B cell (primary cell): Measurements from ENCODE around the gene LITAFD. TPM values are rescaled to one million over a fixed set of nuclear protein-coding genes. Genes with fewer than 3 reads are reported as not detected.

Experiments used
- ATAC-seq: fragments of 200-7000 bp; cut with Tn5 transposase; one replicate; pipeline ENCODE4 v1.10.0; 2021; ENCODE audit warnings: low read depth, mild to moderate bottlenecking, moderate number of reproducible peaks, moderate library complexity
- CTCF ChIA-PET: fragments of 350-600 bp; sonication (Branson Sonifier 250); formaldehyde crosslinking; loops from one replicate; lab custom pipeline; 2021; ENCODE audit warnings: antibody characterized with exemption, inconsistent platforms; lab: Charles Lee
- POLR2A ChIA-PET: fragments of 350-600 bp; sonication (Branson Sonifier 250); formaldehyde crosslinking; loops from one replicate; lab custom pipeline; 2021; ENCODE audit warnings: antibody characterized with exemption; lab: Charles Lee
- DNase-seq: peaks from one replicate; pipeline ENCODE4 v3.0.0; 2013
- H2AFZ ChIP-seq: 2 replicates; pipeline ENCODE4 v1.6.1; 2012; ENCODE audit warnings: mild to moderate bottlenecking, low read depth, low read length; ENCODE audit not compliant: insufficient read depth, poor library complexity, severe bottlenecking
- H3K27ac ChIP-seq, 2 donors: 1 replicate in 1 of 2; 2 replicates in 1 of 2; pipeline ENCODE4 v1.5.1; 2012 to 2013; ENCODE audit warnings: low read length in 2 of 2, mild to moderate bottlenecking in 2 of 2, moderate library complexity in 1 of 2
- H3K27me3 ChIP-seq, 4 experiments: fragments of 200-600 bp in 1 of 4; sonication (generic) in 1 of 4; replicated peaks in 1 of 4; 1 replicate in 2 of 4; 2 replicates in 2 of 4; pipeline versions ENCODE4 v1.6.1 to v1.7.0; 2013 to 2016; ENCODE audit warnings: low read length in 3 of 4, mild to moderate bottlenecking in 2 of 4, mixed read lengths in 1 of 4, moderate library complexity in 1 of 4; ENCODE audit not compliant: insufficient read depth in 4 of 4, control insufficient read depth in 3 of 4; ENCODE audit errors: control extremely low read depth in 1 of 4
- H3K36me3 ChIP-seq, 2 experiments: replicated peaks in 1 of 2; 1 replicate in 1 of 2; 2 replicates in 1 of 2; pipeline versions ENCODE4 v1.6.1 to v1.7.1; 2013; ENCODE audit warnings: low read length in 1 of 2; ENCODE audit not compliant: insufficient read depth in 2 of 2, control insufficient read depth in 1 of 2; ENCODE audit errors: control extremely low read depth in 1 of 2, extremely low read depth in 1 of 2
- H3K4me1 ChIP-seq, 2 donors: fragments of 200-600 bp in 1 of 2; sonication (generic) in 1 of 2; 1 replicate in 1 of 2; 2 replicates in 1 of 2; pipeline versions ENCODE4 v1.5.1 to v1.6.1; 2013 to 2017; ENCODE audit warnings: low read length in 2 of 2; ENCODE audit not compliant: control insufficient read depth in 2 of 2, insufficient read depth in 2 of 2
- H3K4me2 ChIP-seq: replicated peaks from 2 replicates; pipeline ENCODE3; 2012; ENCODE audit warnings: mild to moderate bottlenecking, low read depth, low read length; ENCODE audit not compliant: poor library complexity, severe bottlenecking
- H3K4me3 ChIP-seq, 5 experiments: fragments of 200-600 bp in 1 of 5; sonication (generic) in 1 of 5; 1 replicate in 3 of 5; 2 replicates in 2 of 5; pipeline versions ENCODE4 v1.5.1 to v1.7.0; 2011 to 2016; ENCODE audit warnings: low read length in 4 of 5, mild to moderate bottlenecking in 4 of 5, low read depth in 2 of 5, control low read depth in 1 of 5, moderate library complexity in 1 of 5; ENCODE audit not compliant: insufficient read depth in 1 of 5; ENCODE audit errors: control extremely low read depth in 1 of 5, extremely low read depth in 1 of 5
- H3K79me2 ChIP-seq: fragments of 200-600 bp; sonication (generic); one replicate; pipeline ENCODE4 v1.6.0; 2016; ENCODE audit warnings: low read length; ENCODE audit not compliant: control insufficient read depth, insufficient read depth
- H3K9ac ChIP-seq: fragments of 200-600 bp; sonication (generic); 2 replicates; pipeline ENCODE4 v1.6.1; 2017; ENCODE audit warnings: mild to moderate bottlenecking, low read length, moderate library complexity
- H3K9me3 ChIP-seq, 3 donors: one replicate each; pipeline versions ENCODE4 v1.6.1 to v1.7.1; 2013; ENCODE audit warnings: low read length in 2 of 3; ENCODE audit not compliant: control insufficient read depth in 2 of 3, insufficient read depth in 1 of 3; ENCODE audit errors: control extremely low read depth in 1 of 3
- H4K20me1 ChIP-seq: 2 replicates; pipeline ENCODE4 v1.6.0; 2012; ENCODE audit warnings: mild to moderate bottlenecking, low read length; ENCODE audit not compliant: insufficient read depth, control insufficient read depth, poor library complexity, severe bottlenecking
- H3K27ac Mint-ChIP-seq: one replicate; pipeline ENCODE4 v1.8.0; 2021; ENCODE audit warnings: mixed read lengths
- H3K27me3 Mint-ChIP-seq: one replicate; pipeline ENCODE4 v1.8.0; 2021; ENCODE audit warnings: mixed read lengths
- H3K4me1 Mint-ChIP-seq: one replicate; pipeline ENCODE4 v1.8.0; 2021; ENCODE audit warnings: mixed read lengths
- H3K4me3 Mint-ChIP-seq: one replicate; pipeline ENCODE4 v1.8.0; 2021; ENCODE audit warnings: mixed read lengths
- H3K9me3 Mint-ChIP-seq: one replicate; pipeline ENCODE4 v1.8.0; 2022; ENCODE audit warnings: mixed read lengths; ENCODE audit not compliant: insufficient read depth
- EZH2 ChIP-seq: IDR thresholded peaks from 2 replicates; pipeline ENCODE4 v1.6.1; 2012; ENCODE audit warnings: borderline replicate concordance, low read depth, mild to moderate bottlenecking, moderate library complexity, low read length; ENCODE audit not compliant: insufficient read depth, poor library complexity, severe bottlenecking
- WGBS: methylation state at CpG from one replicate; pipeline ENCODE4 v1.1.5; 2013; ENCODE audit warnings: missing lambda C conversion rate; ENCODE audit not compliant: insufficient coverage; 5-methylcytosine and 5-hydroxymethylcytosine counted together
- intact Hi-C: fragments of 100-400 bp; cut with micrococcal nuclease; formaldehyde crosslinking; loops from one replicate; pipeline ENCODE4 v1.10.0; 2022
- polyA plus RNA-seq: library from polyadenylated mRNA; depleted of rRNA; stranded (reverse); fragments of >200 nt; gene quantifications from 2 replicates; pipeline ENCODE4 v1.2.3, GENCODE V29; 2012
- total RNA-seq, 2 donors: library from RNA; stranded (reverse); fragments of 120-200 nt in 1 of 2; gene quantifications; 1 replicate in 1 of 2; 2 replicates in 1 of 2; pipeline versions ENCODE4 v1.2.3 to v1.2.4, GENCODE V29; 2013 to 2022
- TF ChIP-seq, protein P1 (sequence below): fragments of 200-600 bp; IDR thresholded peaks from one replicate; pipeline ENCODE4 v1.8.0; 2022; ENCODE audit warnings: antibody characterized with exemption, mild to moderate bottlenecking

Gene LITAFD
- total and polyA plus RNA-seq, 2 donors (not counting 1 experiment from before 2014, with no cell fraction given) = not detected

DNA sequence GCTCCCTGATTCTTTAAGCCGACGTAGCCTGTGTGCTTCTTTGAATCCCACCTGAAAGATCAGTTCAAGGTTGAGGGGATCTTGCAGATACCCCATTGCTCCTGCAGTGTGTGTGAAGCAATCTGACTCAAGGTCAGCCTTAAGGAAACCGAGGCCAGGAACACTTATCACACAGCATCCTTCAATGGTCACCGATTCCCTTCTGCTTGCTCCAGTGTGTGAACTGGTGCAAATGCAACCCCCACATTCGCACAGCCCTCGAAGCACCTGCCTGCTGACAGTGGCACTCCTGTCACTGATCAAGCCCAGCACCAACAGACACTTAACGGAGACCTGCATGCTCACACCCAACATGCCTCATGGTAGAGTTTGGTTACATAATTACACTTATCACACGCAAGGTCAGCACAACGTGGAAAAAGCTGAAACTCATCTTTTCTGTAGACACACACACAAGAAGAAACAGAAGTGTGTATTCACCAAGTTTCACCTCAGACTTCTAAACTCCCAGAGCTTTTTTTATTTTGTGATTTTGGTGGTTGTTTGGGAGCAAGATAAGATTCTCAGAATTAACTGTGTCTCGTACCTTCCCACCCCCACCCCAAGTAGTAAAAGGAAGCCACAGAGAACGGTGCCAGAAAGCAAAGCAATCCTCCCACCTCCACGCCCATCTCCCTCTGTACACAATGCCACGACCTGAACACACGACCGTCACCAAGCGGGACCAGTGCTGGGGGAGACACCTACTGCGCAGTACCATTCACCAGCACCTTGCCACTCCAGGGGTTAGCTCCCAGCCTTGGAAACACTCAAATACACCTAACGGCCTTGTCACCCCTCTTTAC lies 37.2 kb downstream of the LITAFD start:
- no peak overlapping the region for H3K27ac ChIP-seq
- Mint-ChIP-seq H3K27ac (no peak overlapping the region), H3K9me3 (no peaks in the 10 kb centered on the region), H3K4me1 (peaks cover 14% of the 10 kb centered on the region), H3K4me3 (no peak overlapping the region), H3K27me3 (no peaks in the 10 kb centered on the region)
- intact Hi-C loops = no loop called here
- H3K36me3 ChIP-seq = peaks cover 6 to 90% of the 10 kb centered on the region in 2 experiments
- CTCF ChIA-PET = interaction anchor here (1.2 to 2.4 kb wide), 5 partner anchors 8 to 215 kb away, joined by 4 to 6 read pairs (median 4); no protein-coding TSS in a partner anchor
- TF ChIP-seq EZH2 = no peak
- TF ChIP-seq, protein P1, sequence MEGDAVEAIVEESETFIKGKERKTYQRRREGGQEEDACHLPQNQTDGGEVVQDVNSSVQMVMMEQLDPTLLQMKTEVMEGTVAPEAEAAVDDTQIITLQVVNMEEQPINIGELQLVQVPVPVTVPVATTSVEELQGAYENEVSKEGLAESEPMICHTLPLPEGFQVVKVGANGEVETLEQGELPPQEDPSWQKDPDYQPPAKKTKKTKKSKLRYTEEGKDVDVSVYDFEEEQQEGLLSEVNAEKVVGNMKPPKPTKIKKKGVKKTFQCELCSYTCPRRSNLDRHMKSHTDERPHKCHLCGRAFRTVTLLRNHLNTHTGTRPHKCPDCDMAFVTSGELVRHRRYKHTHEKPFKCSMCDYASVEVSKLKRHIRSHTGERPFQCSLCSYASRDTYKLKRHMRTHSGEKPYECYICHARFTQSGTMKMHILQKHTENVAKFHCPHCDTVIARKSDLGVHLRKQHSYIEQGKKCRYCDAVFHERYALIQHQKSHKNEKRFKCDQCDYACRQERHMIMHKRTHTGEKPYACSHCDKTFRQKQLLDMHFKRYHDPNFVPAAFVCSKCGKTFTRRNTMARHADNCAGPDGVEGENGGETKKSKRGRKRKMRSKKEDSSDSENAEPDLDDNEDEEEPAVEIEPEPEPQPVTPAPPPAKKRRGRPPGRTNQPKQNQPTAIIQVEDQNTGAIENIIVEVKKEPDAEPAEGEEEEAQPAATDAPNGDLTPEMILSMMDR = no peak
- peaks cover 86% of the 10 kb centered on the region for H3K79me2 ChIP-seq
- H2AFZ ChIP-seq = no peak overlapping the region
- no peaks in the 10 kb centered on the region for H3K9me3 ChIP-seq
- no peak overlapping the region for H3K4me3 ChIP-seq
- no peaks in the 10 kb centered on the region for H3K27me3 ChIP-seq
- H3K4me2 ChIP-seq = no peak overlapping the region
- H4K20me1 ChIP-seq = peaks cover 83% of the 10 kb centered on the region
- peaks cover 8 to 10% of the 10 kb centered on the region in 2 donors for H3K4me1 ChIP-seq
- 91% methylated on average over 14 of the region's 18 CpGs for WGBS
- POLR2A ChIA-PET = no interaction called here
- H3K9ac ChIP-seq = no peak overlapping the region
- no peak for DNase-seq
- ATAC-seq = no peak

DNA sequence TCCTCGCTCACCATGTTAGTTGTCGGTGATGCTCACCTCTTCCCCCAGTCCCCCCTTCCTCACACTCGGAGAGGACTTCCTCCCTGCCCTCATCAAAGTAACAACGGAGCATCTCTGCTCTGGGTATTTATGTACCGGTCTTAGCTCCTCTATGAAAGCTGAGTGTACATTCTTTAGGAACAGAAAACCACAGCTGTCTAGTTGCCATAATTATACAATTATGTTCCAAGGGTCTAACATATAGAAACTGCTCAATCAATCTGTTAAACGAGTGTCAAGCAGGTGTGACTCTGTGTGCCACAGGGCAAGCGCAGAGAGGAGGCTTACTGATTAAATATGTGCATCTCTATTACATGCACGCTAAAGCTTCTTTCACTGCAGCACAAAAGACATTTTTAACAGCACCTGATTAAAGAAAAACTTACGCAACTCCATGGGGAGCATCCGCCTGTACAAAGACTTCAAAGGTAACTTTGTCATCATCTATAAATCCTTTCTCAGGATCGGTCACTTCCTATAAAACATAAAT lies 37.8 kb downstream of the LITAFD start:
- Histone ChIP-seq H3K4me1 (peaks cover 8 to 11% of the 10 kb centered on the region in 2 donors), H3K27ac (no peak overlapping the region), H3K79me2 (peaks cover 86% of the 10 kb centered on the region), H4K20me1 (peaks cover 84% of the 10 kb centered on the region), H3K9me3 (no peaks in the 10 kb centered on the region), H3K27me3 (no peaks in the 10 kb centered on the region), H2AFZ (no peak overlapping the region), H3K9ac (no peak overlapping the region), H3K4me2 (no peak overlapping the region), H3K36me3 (peaks cover 6 to 90% of the 10 kb centered on the region in 2 experiments), H3K4me3 (no peak overlapping the region)
- POLR2A ChIA-PET = no interaction called here
- intact Hi-C loops = no loop called here
- CTCF ChIA-PET = interaction anchor here (1.3 to 2.4 kb wide), 4 partner anchors 9 to 215 kb away, joined by 4 to 6 read pairs (median 4); no protein-coding TSS in a partner anchor
- Mint-ChIP-seq H3K4me1 (peaks cover 19% of the 10 kb centered on the region), H3K9me3 (no peaks in the 10 kb centered on the region), H3K27me3 (no peaks in the 10 kb centered on the region), H3K27ac (no peak overlapping the region), H3K4me3 (no peak overlapping the region)
- DNase-seq (no peak), ATAC-seq (no peak)
- TF ChIP-seq, protein P1 = no peak
- no peak for TF ChIP-seq EZH2
- 98% methylated on average over 7 of the region's 11 CpGs for WGBS
